Measurements from ENCODE around the gene CANT1. TPM values are rescaled to one million over a fixed set of nuclear protein-coding genes. Genes with fewer than 3 reads are reported as not detected.

The CANT1 gene
- total RNA-seq, 3 donors from 2014 or later = 46.7 to 68.6 (median 55.5) TPM

DNA sequence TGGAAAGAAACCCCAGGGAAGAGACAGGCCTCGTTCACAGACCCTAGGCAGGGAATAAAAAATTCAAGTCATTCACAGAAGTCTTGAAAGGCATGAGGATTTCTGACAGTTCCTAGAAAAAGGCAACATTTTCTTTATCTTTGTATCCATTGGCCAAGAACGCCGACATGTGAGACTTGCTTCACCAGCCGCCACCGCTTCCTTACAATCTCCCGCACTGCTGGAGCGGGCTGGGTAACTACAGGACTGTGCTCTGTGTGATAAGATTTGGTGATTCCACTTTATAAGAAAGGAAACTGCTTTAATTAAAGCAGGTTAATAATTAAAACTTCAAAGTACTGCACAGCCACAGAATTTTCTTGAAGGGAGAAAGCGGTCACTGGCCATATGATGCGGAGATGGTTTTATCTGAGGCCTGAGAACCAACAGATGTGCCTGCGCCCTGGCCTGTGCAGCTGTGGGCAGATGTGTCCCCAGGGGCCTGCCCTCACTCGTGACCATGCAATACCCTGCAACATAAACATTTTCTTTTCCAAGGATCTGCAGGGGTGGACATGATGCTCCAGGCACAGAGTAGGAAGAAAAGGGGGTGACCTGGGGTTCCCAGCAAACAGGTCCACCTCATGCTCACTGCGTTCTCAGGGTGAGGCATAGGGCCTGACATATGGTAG, 16.9 kb downstream of the CANT1 start:
- no peak overlapping the region for H3K4me3 Mint-ChIP-seq
- H3K4me1 Mint-ChIP-seq (ENCODE audit: low read depth) = peaks cover 5% of the 10 kb centered on the region
- H3K36me3 Mint-ChIP-seq (ENCODE audit: insufficient read depth) = peaks cover 28% of the 10 kb centered on the region
- DNase-seq (no peak), ATAC-seq (no peak)
- no peaks in the 10 kb centered on the region for H3K9me3 Mint-ChIP-seq
- H3K27me3 Mint-ChIP-seq (ENCODE audit: low read depth) = no peaks in the 10 kb centered on the region

DNA sequence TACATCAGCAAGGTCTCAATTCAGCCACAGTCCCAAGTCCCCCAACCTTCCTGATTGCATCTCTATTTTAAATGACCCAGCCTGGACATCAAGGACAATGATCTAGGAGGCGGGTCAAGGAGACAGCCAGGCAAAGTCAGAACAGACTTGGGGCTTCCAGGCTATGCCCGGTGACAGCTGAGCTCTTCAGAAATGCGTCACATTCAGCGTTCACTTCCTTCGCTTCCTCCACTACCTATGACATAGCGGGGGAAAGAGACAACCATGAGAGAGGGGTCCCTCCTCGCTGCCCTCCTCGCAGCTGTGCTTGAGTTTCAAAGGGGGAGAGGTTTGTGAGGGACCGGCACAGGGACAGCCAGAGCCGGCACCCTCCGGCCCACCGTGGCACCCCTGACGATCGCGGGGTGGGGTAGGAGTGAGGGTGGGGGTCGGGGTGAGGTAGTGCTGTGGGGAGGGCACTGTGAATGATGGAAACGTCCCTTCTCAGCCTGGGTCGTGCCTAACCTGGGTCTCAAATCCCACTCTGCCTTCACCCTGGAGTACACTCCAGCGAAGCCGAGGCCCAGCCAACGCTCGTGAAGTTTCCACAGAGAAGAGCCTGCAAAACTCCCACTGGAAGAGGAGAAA, 17.5 kb downstream of the CANT1 start:
- Mint-ChIP-seq H3K27me3 (ENCODE audit: low read depth) (no peaks in the 10 kb centered on the region), H3K4me3 (no peak overlapping the region), H3K4me1 (ENCODE audit: low read depth) (peaks cover 10% of the 10 kb centered on the region), H3K9me3 (no peaks in the 10 kb centered on the region), H3K36me3 (ENCODE audit: insufficient read depth) (peaks cover 28% of the 10 kb centered on the region)
- ATAC-seq (no peak), DNase-seq (no peak)

DNA sequence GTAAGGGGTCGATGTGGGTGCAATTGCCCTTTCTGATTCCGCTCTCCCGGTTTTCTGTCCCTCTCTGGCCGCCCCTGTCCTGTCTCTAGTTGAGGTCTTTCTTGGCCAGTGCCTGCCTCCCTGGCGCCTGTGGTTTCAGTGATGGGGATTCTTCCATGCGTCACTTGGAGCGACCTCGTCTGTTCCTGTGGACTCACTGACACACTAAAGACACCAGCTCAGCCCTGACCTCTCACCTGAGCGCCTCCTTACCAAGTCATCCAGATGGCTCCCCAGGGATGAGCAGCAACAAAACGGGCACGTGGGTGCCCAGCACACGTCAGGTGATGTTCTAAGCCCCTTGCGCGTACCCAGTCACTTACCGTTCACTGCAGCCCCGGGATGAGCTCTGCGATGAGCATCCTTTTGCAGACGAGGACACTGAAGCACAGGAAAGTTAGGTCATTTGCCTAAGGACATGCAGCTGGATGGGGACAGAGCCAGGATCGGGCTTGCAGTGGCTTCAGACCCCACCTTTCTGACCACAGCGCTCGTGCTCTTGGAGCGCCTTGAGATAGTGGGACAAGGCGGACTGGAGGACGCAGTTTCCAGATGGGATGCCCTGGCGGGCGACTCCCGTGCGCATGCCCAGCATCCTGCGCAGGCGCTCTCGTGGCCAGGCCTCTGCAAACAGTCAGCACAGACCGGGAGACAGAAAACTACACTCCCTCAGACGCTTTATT, 18.4 kb downstream of the CANT1 start:
- H3K27me3 Mint-ChIP-seq (ENCODE audit: low read depth) = no peaks in the 10 kb centered on the region
- H3K4me3 Mint-ChIP-seq = no peak overlapping the region
- H3K36me3 Mint-ChIP-seq (ENCODE audit: insufficient read depth) = peaks cover 25% of the 10 kb centered on the region
- no peaks in the 10 kb centered on the region for H3K9me3 Mint-ChIP-seq
- H3K4me1 Mint-ChIP-seq (ENCODE audit: low read depth) = peaks cover 19% of the 10 kb centered on the region
- no peak for DNase-seq
- no peak for ATAC-seq

DNA sequence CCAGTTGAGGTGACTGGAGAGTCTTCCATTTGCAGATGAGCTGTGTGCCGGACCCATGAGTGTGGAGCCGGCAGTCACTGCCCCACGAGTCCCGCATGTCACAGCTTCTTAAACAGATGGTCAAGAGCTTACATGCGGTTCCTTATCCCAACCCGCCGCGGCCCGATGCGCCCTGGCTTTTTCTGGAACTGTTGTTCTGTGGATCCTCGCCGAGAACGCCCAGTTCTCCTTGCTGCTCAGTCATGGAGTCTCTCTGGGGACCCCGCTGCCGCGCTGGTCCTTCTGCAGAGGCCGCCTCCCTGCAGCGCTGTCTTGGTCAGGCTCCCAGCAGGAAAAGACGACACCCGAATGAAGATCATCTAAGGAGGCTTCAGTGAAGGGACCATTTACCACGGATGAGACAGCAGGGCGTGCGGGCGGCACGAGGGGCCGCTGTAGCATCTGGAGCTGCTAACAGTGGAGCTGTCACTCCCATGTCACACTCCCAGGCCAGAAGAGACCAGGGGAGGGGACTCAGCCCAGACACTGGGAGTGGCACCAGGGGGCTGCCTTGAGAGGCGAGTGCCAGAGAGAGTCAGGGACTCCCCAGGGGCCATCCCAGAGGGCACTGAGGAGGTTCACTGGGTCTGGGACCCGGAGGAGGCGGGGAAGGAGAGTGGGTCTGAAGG, 19.1 kb downstream of the CANT1 start:
- ATAC-seq (no peak), DNase-seq (no peak)
- peaks cover 24% of the 10 kb centered on the region for H3K4me1 Mint-ChIP-seq (ENCODE audit: low read depth)
- no peak overlapping the region for H3K4me3 Mint-ChIP-seq
- H3K36me3 Mint-ChIP-seq (ENCODE audit: insufficient read depth) = peaks cover 22% of the 10 kb centered on the region
- no peaks in the 10 kb centered on the region for H3K9me3 Mint-ChIP-seq
- no peaks in the 10 kb centered on the region for H3K27me3 Mint-ChIP-seq (ENCODE audit: low read depth)

DNA sequence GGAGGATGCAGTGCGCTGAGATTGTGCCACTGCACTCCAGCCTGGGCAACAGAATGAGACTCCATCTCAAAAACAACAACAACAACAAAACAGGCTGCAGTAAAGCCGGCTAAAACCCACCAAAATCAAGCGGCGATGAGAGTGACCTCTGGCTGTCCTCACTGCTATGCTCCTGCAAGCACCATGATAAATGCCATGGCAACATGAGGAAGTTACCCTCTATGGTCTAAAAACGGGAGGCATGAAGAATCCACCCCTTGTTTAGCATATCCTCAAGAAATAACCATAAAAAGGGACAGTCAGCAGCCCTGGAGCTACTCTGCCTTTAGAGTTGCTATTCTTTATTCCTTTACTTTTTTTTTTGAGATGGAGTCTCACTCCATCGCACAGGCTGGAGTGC, 21.4 kb downstream of the CANT1 start:
- Mint-ChIP-seq H3K4me3 (no peak overlapping the region), H3K4me1 (ENCODE audit: low read depth) (peaks cover 19% of the 10 kb centered on the region), H3K36me3 (ENCODE audit: insufficient read depth) (peaks cover 19% of the 10 kb centered on the region), H3K27me3 (ENCODE audit: low read depth) (peaks cover 1% of the 10 kb centered on the region), H3K9me3 (no peaks in the 10 kb centered on the region)
- DNase-seq = no peak
- ATAC-seq = no peak

DNA sequence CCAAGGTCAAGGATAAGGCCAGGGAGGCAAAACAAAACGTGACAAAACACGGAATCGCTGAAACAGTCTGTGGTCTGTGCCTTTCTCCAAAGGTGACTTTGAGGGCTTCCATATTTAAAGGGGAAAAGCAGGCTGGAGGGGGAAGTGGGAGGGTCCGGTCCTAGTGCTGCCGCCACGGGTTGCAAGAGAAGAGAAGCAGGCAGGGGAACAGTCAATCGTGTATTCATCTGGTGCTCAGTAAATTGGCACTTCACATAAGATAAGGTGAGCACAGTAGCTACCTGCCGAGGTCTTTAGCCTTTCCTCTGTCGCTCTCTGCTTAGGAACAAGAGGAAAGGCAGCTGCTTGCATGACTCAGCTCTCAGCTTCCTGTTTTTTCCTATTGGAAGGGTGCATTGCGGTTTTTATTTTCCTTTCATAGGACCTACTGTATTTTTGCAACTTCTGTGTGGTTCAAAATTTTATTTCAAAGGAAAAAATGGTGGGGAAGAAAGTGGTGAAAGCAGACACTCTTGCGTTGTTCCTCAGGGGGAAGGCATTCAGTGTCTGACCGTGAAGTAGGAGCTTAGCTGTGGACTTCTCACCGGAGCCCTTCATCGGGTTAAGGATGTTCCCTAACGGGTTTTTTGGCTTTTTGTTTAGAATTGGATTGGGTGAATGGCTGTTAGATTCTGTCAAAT, 22.8 kb downstream of the CANT1 start:
- Mint-ChIP-seq H3K36me3 (ENCODE audit: insufficient read depth) (peaks cover 13% of the 10 kb centered on the region), H3K27me3 (ENCODE audit: low read depth) (peaks cover 1% of the 10 kb centered on the region), H3K4me3 (peak overlapping the region; percentile 43), H3K9me3 (no peaks in the 10 kb centered on the region), H3K4me1 (ENCODE audit: low read depth) (peaks cover 19% of the 10 kb centered on the region)
- ATAC-seq = peak in 1 of 2 donors; percentile 25
- DNase-seq = no peak

DNA sequence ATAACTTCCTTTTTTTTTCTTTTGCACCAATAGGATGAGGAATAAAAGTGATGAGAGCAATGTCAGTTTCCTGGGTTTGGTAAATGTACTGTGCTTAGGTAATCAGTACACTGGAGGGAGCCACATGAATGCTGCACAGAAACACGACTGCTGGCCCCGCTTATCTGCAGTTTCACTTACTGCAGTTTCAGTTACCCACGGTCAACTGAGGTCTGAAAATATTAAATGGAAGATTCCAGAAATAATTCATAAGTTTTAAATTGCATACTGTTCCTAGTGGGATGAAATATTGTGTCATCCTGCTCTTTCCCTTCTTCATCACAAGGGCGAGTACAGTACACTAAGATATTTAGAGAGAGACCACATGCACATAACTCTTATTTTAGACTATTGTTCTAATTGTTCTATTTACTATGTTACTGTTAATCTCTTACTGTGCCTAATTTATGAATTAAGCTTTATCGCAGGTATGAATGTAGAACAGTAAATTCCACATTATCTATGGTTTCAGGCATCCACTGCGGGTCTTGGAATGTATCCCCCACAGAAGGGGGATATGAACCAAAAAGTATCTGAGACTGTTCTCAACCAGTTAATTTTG, 23.4 kb downstream of the CANT1 start:
- Mint-ChIP-seq H3K4me1 (ENCODE audit: low read depth) (peaks cover 19% of the 10 kb centered on the region), H3K4me3 (peak overlapping the region; percentile 43), H3K27me3 (ENCODE audit: low read depth) (peaks cover 1% of the 10 kb centered on the region), H3K9me3 (no peaks in the 10 kb centered on the region), H3K36me3 (ENCODE audit: insufficient read depth) (peaks cover 8% of the 10 kb centered on the region)
- ATAC-seq (peak in 1 of 2 donors; percentile 62), DNase-seq (no peak)

DNA sequence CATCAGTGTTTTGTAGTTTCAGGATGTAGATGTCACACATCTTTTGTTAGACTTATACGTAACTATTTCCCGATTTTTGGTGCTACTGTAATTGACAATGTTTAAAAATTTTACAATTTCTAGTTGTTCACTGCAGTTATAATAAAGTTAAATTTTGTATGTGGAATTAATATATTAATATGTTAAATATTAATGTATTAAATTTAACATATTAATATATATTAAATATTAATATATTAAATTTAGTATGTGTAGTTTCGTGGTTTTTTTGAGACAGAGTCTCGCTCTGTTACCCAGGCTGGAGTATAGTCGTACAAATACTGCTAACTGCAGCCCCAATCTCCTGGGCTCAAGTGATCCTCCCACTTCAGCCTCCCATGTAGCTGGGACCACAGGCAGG, 24.2 kb downstream of the CANT1 start:
- Mint-ChIP-seq H3K4me1 (ENCODE audit: low read depth) (peaks cover 19% of the 10 kb centered on the region), H3K27me3 (ENCODE audit: low read depth) (peaks cover 1% of the 10 kb centered on the region), H3K9me3 (no peaks in the 10 kb centered on the region), H3K36me3 (ENCODE audit: insufficient read depth) (peaks cover 4% of the 10 kb centered on the region), H3K4me3 (no peak overlapping the region)
- no peak for DNase-seq
- no peak for ATAC-seq

DNA sequence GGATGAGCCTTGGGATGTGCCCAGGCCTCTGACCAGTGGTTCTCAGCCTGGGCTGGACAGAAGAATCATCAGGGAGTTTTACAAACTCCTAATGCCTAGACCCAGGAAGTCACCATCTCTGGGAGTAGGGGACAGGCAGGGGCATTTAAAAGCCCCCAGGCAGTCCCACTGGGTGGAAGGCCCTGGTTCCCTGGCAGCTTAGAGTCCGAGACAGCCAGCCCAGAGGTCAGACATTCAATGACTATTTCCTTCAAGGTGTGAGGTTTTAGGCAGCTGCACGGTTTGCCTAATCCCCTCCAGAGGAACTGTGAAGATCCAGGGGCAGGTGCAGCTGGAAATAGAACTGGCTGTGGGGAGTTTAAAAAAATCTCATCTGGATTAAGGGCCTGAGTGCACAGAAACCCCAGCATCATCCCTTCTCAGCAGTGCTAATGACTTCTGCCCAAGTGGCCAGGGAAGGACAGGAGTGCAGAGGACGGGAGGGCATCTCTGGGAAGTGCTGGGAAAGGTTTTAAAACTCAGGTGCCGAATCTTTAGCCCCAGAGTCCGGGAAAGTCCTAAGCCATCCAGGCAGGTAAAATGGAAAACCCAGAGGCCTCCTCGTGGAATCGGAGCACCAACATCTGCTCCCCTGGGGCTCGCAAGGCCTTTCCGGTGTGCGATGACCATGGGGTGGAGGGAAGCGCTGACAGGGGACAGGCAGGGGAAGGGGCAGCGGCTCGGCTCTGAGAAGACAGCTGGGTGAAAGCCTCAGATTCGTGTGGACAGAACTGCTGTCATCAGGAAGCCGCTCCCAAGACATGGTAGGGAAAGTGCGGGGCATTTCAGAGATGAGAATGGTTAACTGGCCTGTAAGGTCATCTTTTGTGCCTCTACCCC, 28.3 kb downstream of the CANT1 start:
- Mint-ChIP-seq H3K4me3 (no peak overlapping the region), H3K9me3 (no peaks in the 10 kb centered on the region), H3K36me3 (ENCODE audit: insufficient read depth) (no peaks in the 10 kb centered on the region), H3K4me1 (ENCODE audit: low read depth) (peaks cover 20% of the 10 kb centered on the region), H3K27me3 (ENCODE audit: low read depth) (peaks cover 1% of the 10 kb centered on the region)
- DNase-seq = no peak
- no peak for ATAC-seq

DNA sequence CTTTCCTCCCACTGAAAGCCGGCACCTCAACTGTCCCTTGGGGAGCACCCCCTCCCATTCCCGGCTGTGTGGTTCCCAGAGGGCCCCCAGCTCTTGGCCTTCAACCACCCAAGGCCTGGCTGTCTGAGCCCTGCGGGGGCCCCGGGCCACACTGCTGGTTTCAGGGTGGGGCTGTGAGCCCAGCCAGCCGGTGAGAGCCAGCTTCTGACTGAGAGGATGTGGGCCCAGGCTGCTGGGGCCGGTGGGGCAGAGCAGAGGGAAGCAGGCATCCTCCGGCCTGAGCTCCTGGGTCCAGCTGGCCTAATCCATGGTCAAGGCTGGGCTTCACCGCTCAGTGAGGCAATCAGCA, 29.0 kb downstream of the CANT1 start:
- Mint-ChIP-seq H3K36me3 (ENCODE audit: insufficient read depth) (no peaks in the 10 kb centered on the region), H3K4me3 (no peak overlapping the region), H3K9me3 (no peaks in the 10 kb centered on the region), H3K27me3 (ENCODE audit: low read depth) (peaks cover 1% of the 10 kb centered on the region), H3K4me1 (ENCODE audit: low read depth) (peaks cover 17% of the 10 kb centered on the region)
- ATAC-seq (no peak), DNase-seq (no peak)

DNA sequence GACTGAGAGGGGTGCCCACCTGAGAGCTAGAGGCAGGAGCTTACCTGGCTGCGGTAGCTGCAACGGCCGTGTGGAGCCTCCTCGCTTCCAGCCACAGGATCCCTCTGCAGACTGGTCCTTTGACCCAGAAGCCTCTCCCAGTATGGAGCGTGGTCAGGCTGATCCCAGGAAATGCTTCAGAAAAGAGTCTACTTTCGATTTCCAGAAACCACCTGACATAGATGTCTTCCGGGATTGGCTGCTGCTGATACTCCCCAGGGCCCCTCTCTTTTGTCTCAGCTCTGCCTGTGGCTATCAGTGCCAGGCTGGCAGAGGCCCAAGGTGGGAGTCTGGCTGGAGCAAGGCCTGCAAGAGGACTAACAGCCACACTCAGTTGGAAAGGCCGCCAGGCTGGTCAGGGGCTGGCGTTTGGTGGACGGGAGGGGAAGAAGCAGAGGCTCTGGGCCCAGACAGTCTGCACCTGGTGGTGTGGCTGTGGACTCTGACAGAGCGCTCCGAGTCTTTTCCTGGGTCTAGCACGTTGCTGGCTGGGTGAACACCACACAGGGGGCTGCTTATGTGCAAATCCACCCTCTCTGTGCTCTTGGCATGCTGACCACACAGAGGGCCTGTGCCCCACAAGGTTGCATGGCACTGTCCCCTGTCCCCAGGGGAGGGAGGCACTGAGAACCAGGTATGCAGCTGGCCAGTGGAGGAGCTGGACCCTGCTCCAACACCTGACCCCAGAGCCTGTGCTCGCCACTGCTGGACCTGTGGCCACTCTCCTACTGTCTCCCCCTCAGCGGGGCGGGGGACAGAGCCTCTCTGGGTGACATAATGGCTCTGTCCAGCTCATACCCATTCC, 29.6 kb downstream of the CANT1 start, which contains the start of gene LGALS3BP:
TSS of gene LGALS3BP (minus strand) at position 144 of the 844 bp plus-strand sequence. CDS start 2,732 bp downstream, outside the sequence.
- ATAC-seq (peak; percentile 60 to 78), DNase-seq (no peak)
- Mint-ChIP-seq H3K4me1 (ENCODE audit: low read depth) (peaks cover 17% of the 10 kb centered on the region), H3K4me3 (peak within 1 kb of the TSS; percentile 76), H3K9me3 (no peaks in the 10 kb centered on the region), H3K27me3 (ENCODE audit: low read depth) (peaks cover 1% of the 10 kb centered on the region), H3K36me3 (ENCODE audit: insufficient read depth) (no peaks in the 10 kb centered on the region)

Measured in activated T-cell treated with anti-CD3 and anti-CD28 coated beads, Interleukin-2, amount 50 U/mL, for 4 hours (primary cell).